CD4-positive, alpha-beta T cell (primary cell): ENCODE results near the gene DCUN1D1. TPM values are rescaled to one million over a fixed set of nuclear protein-coding genes. Genes with fewer than 3 reads are reported as not detected.

Experiments used
- ATAC-seq: fragments of 200-7000 bp; cut with Tn5 transposase; one replicate; pipeline ENCODE4 v1.10.0; 2022; ENCODE audit warnings: mild to moderate bottlenecking; ENCODE audit not compliant: poor library complexity
- CTCF ChIA-PET: fragments of 350-600 bp; sonication (Branson Sonifier 250); formaldehyde crosslinking; loops from one replicate; lab custom pipeline; 2021; ENCODE audit warnings: antibody characterized with exemption, inconsistent platforms; lab: Charles Lee
- POLR2A ChIA-PET: fragments of 350-600 bp; sonication (Branson Sonifier 250); formaldehyde crosslinking; loops from one replicate; lab custom pipeline; 2021; ENCODE audit warnings: antibody characterized with exemption, inconsistent platforms; lab: Charles Lee
- DNase-seq, 14 experiments: peaks; one replicate each; pipeline ENCODE4 v3.0.0-alpha.2; 2013 to 2020; ENCODE audit warnings: mixed read lengths in 2 of 14
- H3K27ac ChIP-seq, 2 donors: one replicate each; pipeline versions ENCODE4 v1.5.1 to v1.7.0; 2013; ENCODE audit warnings: low read length in 2 of 2, low read depth in 1 of 2, mild to moderate bottlenecking in 1 of 2
- H3K27me3 ChIP-seq, 2 experiments: 1 replicate in 1 of 2; 2 replicates in 1 of 2; pipeline versions ENCODE4 v1.6.1 to v1.7.0; 2013; ENCODE audit warnings: low read length in 2 of 2, control low read depth in 1 of 2, mild to moderate bottlenecking in 1 of 2, moderate library complexity in 1 of 2; ENCODE audit not compliant: insufficient read depth in 2 of 2, control insufficient read depth in 1 of 2
- H3K36me3 ChIP-seq: one replicate; pipeline ENCODE4 v1.6.1; 2013; ENCODE audit warnings: low read length, control low read depth; ENCODE audit not compliant: insufficient read depth
- H3K4me1 ChIP-seq: one replicate; pipeline ENCODE4 v1.6.1; 2013; ENCODE audit warnings: low read length, control low read depth; ENCODE audit not compliant: insufficient read depth
- H3K4me3 ChIP-seq: one replicate; pipeline ENCODE4 v1.5.1; 2013; ENCODE audit warnings: mild to moderate bottlenecking, low read length, moderate library complexity
- H3K9me3 ChIP-seq, 2 experiments: 1 replicate in 1 of 2; 2 replicates in 1 of 2; pipeline versions ENCODE4 v1.6.1 to v1.7.0; 2013; ENCODE audit warnings: low read length in 2 of 2, mild to moderate bottlenecking in 2 of 2, control low read depth in 1 of 2, moderate library complexity in 1 of 2; ENCODE audit not compliant: control insufficient read depth in 1 of 2, insufficient read depth in 1 of 2
- H3K27ac Mint-ChIP-seq: one replicate; pipeline ENCODE4 v1.8.0; 2020; ENCODE audit warnings: mixed read lengths
- H3K27me3 Mint-ChIP-seq: one replicate; pipeline ENCODE4 v1.8.0; 2021; ENCODE audit warnings: mixed read lengths
- H3K36me3 Mint-ChIP-seq: one replicate; pipeline ENCODE4 v1.8.0; 2021; ENCODE audit warnings: low read depth, mixed read lengths
- H3K4me1 Mint-ChIP-seq: one replicate; pipeline ENCODE4 v1.8.0; 2021; ENCODE audit warnings: low read depth, mixed read lengths
- H3K4me3 Mint-ChIP-seq: one replicate; pipeline ENCODE4 v1.8.0; 2020; ENCODE audit warnings: mild to moderate bottlenecking, mixed read lengths
- H3K9me3 Mint-ChIP-seq: one replicate; pipeline ENCODE4 v1.8.0; 2020; ENCODE audit warnings: mixed read lengths
- intact Hi-C, 2 experiments: fragments of 100-400 bp; cut with DNase I in 1 of 2; cut with micrococcal nuclease in 1 of 2; formaldehyde crosslinking; loops; one replicate each; pipeline versions ENCODE4 v1.15.1 to v1.9.0; 2023 to 2025; cut with DNase I, micrococcal nuclease
- total RNA-seq, 174 experiments: library from RNA in 2 of 174; stranded (reverse) in 2 of 174; gene quantifications; one replicate each; pipeline ENCODE4 v1.2.3 and lab custom pipeline; 2021 to 2026
- TF ChIP-seq, protein P1 (sequence below): fragments of 200-600 bp; IDR thresholded peaks from one replicate; pipeline ENCODE4 v1.8.0; 2022; ENCODE audit warnings: antibody characterized with exemption, mild to moderate bottlenecking

The DCUN1D1 gene
- total RNA-seq, 2 experiments from 2014 or later: 35.4 to 38.9 TPM

DNA sequence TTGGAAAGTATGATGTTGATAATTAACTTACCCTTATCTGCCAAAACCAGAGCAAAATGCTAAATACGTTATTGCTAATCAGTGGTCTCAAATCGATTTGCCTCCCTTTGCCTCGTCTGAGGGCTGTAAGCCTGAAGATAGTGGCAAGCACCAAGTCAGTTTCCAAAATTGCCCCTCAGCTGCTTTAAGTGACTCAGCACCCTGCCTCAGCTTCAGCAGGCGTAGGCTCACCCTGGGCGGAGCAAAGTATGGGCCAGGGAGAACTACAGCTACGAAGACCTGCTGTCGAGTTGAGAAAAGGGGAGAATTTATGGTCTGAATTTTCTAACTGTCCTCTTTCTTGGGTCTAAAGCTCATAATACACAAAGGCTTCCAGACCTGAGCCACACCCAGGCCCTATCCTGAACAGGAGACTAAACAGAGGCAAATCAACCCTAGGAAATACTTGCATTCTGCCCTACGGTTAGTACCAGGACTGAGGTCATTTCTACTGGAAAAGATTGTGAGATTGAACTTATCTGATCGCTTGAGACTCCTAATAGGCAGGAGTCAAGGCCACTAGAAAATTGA is 59.7 kb downstream of the DCUN1D1 start:
- H3K27me3 Mint-ChIP-seq: no peaks in the 10 kb centered on the region
- intact Hi-C loops: no loop called here
- ATAC-seq: no peak
- no peaks in the 10 kb centered on the region for H3K9me3 Mint-ChIP-seq
- H3K4me3 Mint-ChIP-seq: no peak overlapping the region
- TF ChIP-seq, protein P1, sequence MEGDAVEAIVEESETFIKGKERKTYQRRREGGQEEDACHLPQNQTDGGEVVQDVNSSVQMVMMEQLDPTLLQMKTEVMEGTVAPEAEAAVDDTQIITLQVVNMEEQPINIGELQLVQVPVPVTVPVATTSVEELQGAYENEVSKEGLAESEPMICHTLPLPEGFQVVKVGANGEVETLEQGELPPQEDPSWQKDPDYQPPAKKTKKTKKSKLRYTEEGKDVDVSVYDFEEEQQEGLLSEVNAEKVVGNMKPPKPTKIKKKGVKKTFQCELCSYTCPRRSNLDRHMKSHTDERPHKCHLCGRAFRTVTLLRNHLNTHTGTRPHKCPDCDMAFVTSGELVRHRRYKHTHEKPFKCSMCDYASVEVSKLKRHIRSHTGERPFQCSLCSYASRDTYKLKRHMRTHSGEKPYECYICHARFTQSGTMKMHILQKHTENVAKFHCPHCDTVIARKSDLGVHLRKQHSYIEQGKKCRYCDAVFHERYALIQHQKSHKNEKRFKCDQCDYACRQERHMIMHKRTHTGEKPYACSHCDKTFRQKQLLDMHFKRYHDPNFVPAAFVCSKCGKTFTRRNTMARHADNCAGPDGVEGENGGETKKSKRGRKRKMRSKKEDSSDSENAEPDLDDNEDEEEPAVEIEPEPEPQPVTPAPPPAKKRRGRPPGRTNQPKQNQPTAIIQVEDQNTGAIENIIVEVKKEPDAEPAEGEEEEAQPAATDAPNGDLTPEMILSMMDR: no peak
- H3K9me3 ChIP-seq: no peaks in the 10 kb centered on the region
- POLR2A ChIA-PET: no interaction called here
- peaks cover 7% of the 10 kb centered on the region for H3K4me1 Mint-ChIP-seq
- H3K27ac ChIP-seq: no peak overlapping the region
- H3K4me3 ChIP-seq: no peak overlapping the region
- H3K36me3 Mint-ChIP-seq: peaks cover 67% of the 10 kb centered on the region
- no peaks in the 10 kb centered on the region for H3K27me3 ChIP-seq
- H3K36me3 ChIP-seq: peaks cover 29% of the 10 kb centered on the region
- DNase-seq: no peak
- H3K27ac Mint-ChIP-seq: no peak overlapping the region
- no peaks in the 10 kb centered on the region for H3K4me1 ChIP-seq
- CTCF ChIA-PET: interaction anchor here (1.0 kb wide), 1 partner anchor 11 kb away, joined by 3 read pairs; no protein-coding TSS in a partner anchor

DNA sequence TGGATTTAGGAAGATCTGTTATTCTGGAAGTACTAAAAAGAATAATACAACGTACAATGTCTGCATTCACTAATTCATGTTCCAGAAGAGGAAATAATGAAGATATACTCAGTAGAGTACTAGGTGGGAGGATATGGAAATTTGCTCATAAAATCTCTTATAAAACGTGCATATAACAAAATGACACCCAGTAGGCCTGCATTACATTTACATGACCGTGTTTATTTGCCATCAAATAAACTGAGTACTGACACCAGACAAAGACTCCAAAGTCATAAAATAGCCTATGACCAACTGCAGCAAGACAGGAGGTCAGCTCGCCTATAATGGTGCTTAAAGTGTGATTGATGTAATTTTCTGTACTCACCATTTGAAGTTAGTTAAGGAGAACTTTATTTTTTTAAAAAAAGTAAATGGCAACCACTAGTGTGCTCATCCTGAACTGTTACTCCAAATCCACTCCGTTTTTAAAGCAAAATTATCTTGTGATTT is 60.4 kb downstream of the DCUN1D1 start:
- no peak for DNase-seq
- H3K9me3 ChIP-seq: no peaks in the 10 kb centered on the region
- H3K36me3 ChIP-seq: peaks cover 29% of the 10 kb centered on the region
- ChIA-PET POLR2A (interaction anchor here (0.6 kb wide), 1 partner anchor 38 kb away, joined by 3 read pairs; no protein-coding TSS in a partner anchor), CTCF (interaction anchor here (0.5 kb wide), 1 partner anchor 166 kb away, joined by 3 read pairs; no protein-coding TSS in a partner anchor)
- H3K36me3 Mint-ChIP-seq: peaks cover 70% of the 10 kb centered on the region
- H3K27me3 ChIP-seq: no peaks in the 10 kb centered on the region
- H3K9me3 Mint-ChIP-seq: no peaks in the 10 kb centered on the region
- H3K4me3 Mint-ChIP-seq: no peak overlapping the region
- ATAC-seq: no peak
- no peak overlapping the region for H3K27ac Mint-ChIP-seq
- H3K4me1 ChIP-seq: no peaks in the 10 kb centered on the region
- no peaks in the 10 kb centered on the region for H3K27me3 Mint-ChIP-seq
- TF ChIP-seq, protein P1: no peak
- intact Hi-C loops: no loop called here
- H3K4me3 ChIP-seq: no peak overlapping the region
- H3K4me1 Mint-ChIP-seq: peaks cover 14% of the 10 kb centered on the region
- H3K27ac ChIP-seq: no peak overlapping the region

DNA sequence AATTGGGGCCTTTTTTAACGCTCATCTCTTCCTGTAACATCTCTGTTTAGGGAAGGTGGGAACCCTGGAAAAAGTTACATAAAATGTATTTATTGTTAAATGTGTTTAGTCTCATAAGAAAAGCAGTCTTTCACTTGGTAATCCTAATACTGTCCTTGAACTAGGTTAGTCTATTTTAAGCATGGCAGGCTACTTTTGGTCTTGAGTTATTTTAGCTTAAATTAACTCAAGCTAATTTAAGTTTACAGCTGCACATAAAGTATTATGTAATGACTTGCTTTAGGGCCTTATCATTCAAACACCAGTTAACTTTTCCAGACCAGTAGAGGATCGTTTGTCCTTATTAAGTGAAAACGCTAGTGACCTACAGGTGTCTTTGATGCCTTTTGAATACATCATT is 63.2 kb downstream of the DCUN1D1 start:
- Mint-ChIP-seq H3K9me3 (no peaks in the 10 kb centered on the region), H3K4me1 (peaks cover 41% of the 10 kb centered on the region), H3K36me3 (peaks cover 56% of the 10 kb centered on the region), H3K27me3 (no peaks in the 10 kb centered on the region), H3K4me3 (no peak overlapping the region), H3K27ac (no peak overlapping the region)
- Histone ChIP-seq H3K9me3 (no peaks in the 10 kb centered on the region), H3K4me3 (no peak overlapping the region), H3K27me3 (no peaks in the 10 kb centered on the region), H3K27ac (no peak overlapping the region), H3K36me3 (peaks cover 32% of the 10 kb centered on the region), H3K4me1 (peaks cover 7% of the 10 kb centered on the region)
- DNase-seq (no peak), ATAC-seq (no peak)
- ChIA-PET POLR2A (no interaction called here), CTCF (interaction anchor here (0.6 to 1.4 kb wide), 2 partner anchors 7 to 11 kb away, joined by 3 read pairs; no protein-coding TSS in a partner anchor)
- intact Hi-C loops: no loop called here
- TF ChIP-seq, protein P1: no peak
